Activated effector memory CD4-positive, alpha-beta T cell treated with anti-CD3 and anti-CD28 coated beads, Interleukin-2, amount 50 U/mL, for 16 hours (primary cell): ENCODE data around the gene PLXNA4.

Source experiments
- DNase-seq: peaks from one replicate; pipeline ENCODE4 v3.0.0-alpha.2; 2020

Gene PLXNA4

GRCh38 chr7:132584796-132585494, 8.7 kb upstream of the PLXNA4 start:
- no peak for DNase-seq

- DNase-seq: no peak
Observed at GRCh38 chr7:132581431-132581830, 5.2 kb upstream of the PLXNA4 start.

- DNase-seq: peak; percentile 78
Observed at GRCh38 chr7:132580717-132581285, 4.5 kb upstream of the PLXNA4 start.

GRCh38 chr7:132580277-132580676, 4.0 kb upstream of the PLXNA4 start:
- DNase-seq: no peak

- DNase-seq: no peak
Observed at GRCh38 chr7:132579260-132579899, 3.1 kb upstream of the PLXNA4 start.

- no peak for DNase-seq
Observed at GRCh38 chr7:132578826-132579225, 2.6 kb upstream of the PLXNA4 start.

GRCh38 chr7:132578050-132578370, 1.7 kb upstream of the PLXNA4 start:
- DNase-seq: no peak

- no peak for DNase-seq
Observed at GRCh38 chr7:132577206-132578049, 1.2 kb upstream of the PLXNA4 start.

- DNase-seq: no peak
Observed at GRCh38 chr7:132576721-132577085, 433 bp upstream of the PLXNA4 start.

- DNase-seq: no peak
Observed at GRCh38 chr7:132575419-132575981, 770 bp downstream of the PLXNA4 start.

- DNase-seq: no peak
Observed at GRCh38 chr7:132574223-132574622, 2.0 kb downstream of the PLXNA4 start.

- DNase-seq: no peak
Observed at GRCh38 chr7:132573251-132573955, 2.9 kb downstream of the PLXNA4 start.

GRCh38 chr7:132572526-132572925, 3.7 kb downstream of the PLXNA4 start:
- DNase-seq: no peak

GRCh38 chr7:132571970-132572369, 4.3 kb downstream of the PLXNA4 start:
- no peak for DNase-seq

GRCh38 chr7:132569884-132570614, 6.2 kb downstream of the PLXNA4 start:
- no peak for DNase-seq

GRCh38 chr7:132568962-132569361, 7.3 kb downstream of the PLXNA4 start:
- no peak for DNase-seq

- DNase-seq: no peak
Observed at GRCh38 chr7:132565885-132566284, 10.4 kb downstream of the PLXNA4 start.

- no peak for DNase-seq
Observed at GRCh38 chr7:132565441-132565840, 10.8 kb downstream of the PLXNA4 start.

- DNase-seq: no peak
Observed at GRCh38 chr7:132564849-132565248, 11.4 kb downstream of the PLXNA4 start.

- DNase-seq: no peak
Observed at GRCh38 chr7:132564090-132564489, 12.2 kb downstream of the PLXNA4 start.

GRCh38 chr7:132562690-132563089, 13.6 kb downstream of the PLXNA4 start:
- DNase-seq: no peak

- DNase-seq: no peak
Observed at GRCh38 chr7:132561763-132562162, 14.5 kb downstream of the PLXNA4 start.
